H9 (cell line): Measurements from ENCODE around the gene SPTBN1. TPM values are rescaled to one million over a fixed set of nuclear protein-coding genes. Genes with fewer than 3 reads are reported as not detected.

Source experiments
- DNase-seq: peaks from one replicate; pipeline ENCODE4 v3.0.0-alpha.2; 2017
- H2AFZ ChIP-seq: one replicate; pipeline ENCODE4 v1.6.1; 2013; ENCODE audit warnings: mild to moderate bottlenecking, low read length, control low read depth, moderate library complexity
- H2AK5ac ChIP-seq: 2 replicates; pipeline ENCODE4 v1.6.1; 2013; ENCODE audit warnings: low read length, control low read depth, mixed read lengths; ENCODE audit not compliant: insufficient read length
- H2BK120ac ChIP-seq: one replicate; pipeline ENCODE4 v1.6.1; 2013; ENCODE audit warnings: low read depth, mild to moderate bottlenecking, low read length, control low read depth, inconsistent platforms; ENCODE audit not compliant: poor library complexity, severe bottlenecking
- H2BK12ac ChIP-seq: 2 replicates; pipeline ENCODE4 v1.6.1; 2013; ENCODE audit warnings: low read length, control low read depth, mixed read lengths, low read depth; ENCODE audit not compliant: insufficient read length
- H2BK15ac ChIP-seq: 2 replicates; pipeline ENCODE4 v1.6.1; 2013; ENCODE audit warnings: low read depth, low read length, control low read depth
- H2BK20ac ChIP-seq: one replicate; pipeline ENCODE4 v1.6.1; 2013; ENCODE audit warnings: low read depth, mild to moderate bottlenecking, low read length, control low read depth, inconsistent platforms; ENCODE audit not compliant: poor library complexity, severe bottlenecking
- H2BK5ac ChIP-seq: 2 replicates; pipeline ENCODE4 v1.6.1; 2013; ENCODE audit warnings: low read length, control low read depth, mixed read lengths; ENCODE audit not compliant: insufficient read length
- H3K14ac ChIP-seq: 2 replicates; pipeline ENCODE4 v1.6.1; 2013; ENCODE audit warnings: low read length, control low read depth; ENCODE audit not compliant: insufficient read depth
- H3K18ac ChIP-seq: 2 replicates; pipeline ENCODE4 v1.6.1; 2013; ENCODE audit warnings: low read depth, mild to moderate bottlenecking, mixed read lengths, low read length, control low read depth; ENCODE audit not compliant: insufficient read length
- H3K23ac ChIP-seq: 2 replicates; pipeline ENCODE4 v1.6.1; 2013; ENCODE audit warnings: low read length, control low read depth, mixed read lengths, low read depth; ENCODE audit not compliant: insufficient read length
- H3K23me2 ChIP-seq: 2 replicates; pipeline ENCODE4 v1.6.1; 2013; ENCODE audit warnings: low read depth, mild to moderate bottlenecking, mixed read lengths, low read length, control low read depth; ENCODE audit not compliant: insufficient read length, poor library complexity, severe bottlenecking
- H3K27ac ChIP-seq: 2 replicates; pipeline ENCODE4 v1.5.1; 2013; ENCODE audit warnings: low read length, control low read depth, mixed read lengths, low read depth; ENCODE audit not compliant: insufficient read length
- H3K27me3 ChIP-seq: 2 replicates; pipeline ENCODE4 v1.6.1; 2013; ENCODE audit warnings: low read length, control low read depth, inconsistent platforms; ENCODE audit not compliant: insufficient read depth
- H3K4ac ChIP-seq: 2 replicates; pipeline ENCODE4 v1.6.1; 2013; ENCODE audit warnings: low read depth, mild to moderate bottlenecking, control low read depth, inconsistent platforms, low read length, moderate library complexity
- H3K4me1 ChIP-seq: 2 replicates; pipeline ENCODE4 v1.6.1; 2013; ENCODE audit warnings: low read length, control low read depth, inconsistent platforms; ENCODE audit not compliant: insufficient read depth
- H3K4me2 ChIP-seq: 2 replicates; pipeline ENCODE4 v1.6.1; 2013; ENCODE audit warnings: low read length, control low read depth, mixed read lengths; ENCODE audit not compliant: insufficient read length, insufficient read depth
- H3K56ac ChIP-seq: 2 replicates; pipeline ENCODE4 v1.6.1; 2013; ENCODE audit warnings: low read depth, mild to moderate bottlenecking, mixed read lengths, low read length, control low read depth; ENCODE audit not compliant: insufficient read length
- H3K79me1 ChIP-seq: 2 replicates; pipeline ENCODE4 v1.6.1; 2013; ENCODE audit warnings: low read depth, mild to moderate bottlenecking, moderate library complexity, low read length, control low read depth, inconsistent platforms; ENCODE audit not compliant: insufficient read depth, poor library complexity, severe bottlenecking
- H3K79me2 ChIP-seq: 2 replicates; pipeline ENCODE4 v1.6.1; 2013; ENCODE audit warnings: low read length, control low read depth, inconsistent platforms; ENCODE audit not compliant: insufficient read depth
- H3K9ac ChIP-seq: 2 replicates; pipeline ENCODE4 v1.6.1; 2013; ENCODE audit warnings: low read length, control low read depth, mixed read lengths; ENCODE audit not compliant: insufficient read length; ENCODE audit errors: extremely low read depth
- H3K9me3 ChIP-seq: one replicate; pipeline ENCODE4 v1.6.1; 2013; ENCODE audit warnings: low read depth, low read length, inconsistent platforms; ENCODE audit not compliant: control insufficient read depth
- H3T11ph ChIP-seq: one replicate; pipeline ENCODE4 v1.6.1; 2013; ENCODE audit warnings: mild to moderate bottlenecking, low read length, control low read depth, inconsistent platforms
- H4K20me1 ChIP-seq: one replicate; pipeline ENCODE4 v1.6.1; 2013; ENCODE audit not compliant: control insufficient read depth, insufficient read length, insufficient read depth
- H4K5ac ChIP-seq: 2 replicates; pipeline ENCODE4 v1.6.1; 2013; ENCODE audit warnings: low read depth, mild to moderate bottlenecking, mixed read lengths, low read length, control low read depth; ENCODE audit not compliant: insufficient read length
- H4K8ac ChIP-seq: replicated peaks from 2 replicates; pipeline ENCODE4 v1.6.1; 2013; ENCODE audit warnings: low read length, control low read depth, mixed read lengths, low read depth; ENCODE audit not compliant: insufficient read length
- H4K91ac ChIP-seq: 2 replicates; pipeline ENCODE4 v1.6.1; 2013; ENCODE audit warnings: low read depth, mild to moderate bottlenecking, moderate library complexity, mixed read lengths, low read length, control low read depth; ENCODE audit not compliant: insufficient read length
- H3K27ac Mint-ChIP-seq, 3 experiments: 2 replicates in 2 of 3; 3 replicates in 1 of 3; pipeline ENCODE4 v1.8.0; 2020 to 2021; ENCODE audit warnings: mixed read lengths in 3 of 3, mild to moderate bottlenecking in 1 of 3, moderate library complexity in 1 of 3
- H3K27me3 Mint-ChIP-seq: 2 replicates; pipeline ENCODE4 v1.8.0; 2021; ENCODE audit warnings: low read depth, mild to moderate bottlenecking, moderate library complexity, mixed read lengths
- H3K36me3 Mint-ChIP-seq, 3 experiments: 2 replicates in 2 of 3; 3 replicates in 1 of 3; pipeline ENCODE4 v1.8.0; 2020 to 2021; ENCODE audit warnings: low read depth in 3 of 3, mixed read lengths in 3 of 3; ENCODE audit not compliant: insufficient read depth in 1 of 3
- H3K4me1 Mint-ChIP-seq, 2 experiments: 2 replicates each; pipeline ENCODE4 v1.8.0; 2020; ENCODE audit warnings: mixed read lengths in 2 of 2
- H3K4me3 Mint-ChIP-seq, 2 experiments: 2 replicates in 1 of 2; 3 replicates in 1 of 2; pipeline ENCODE4 v1.8.0; 2020 to 2021; ENCODE audit warnings: mild to moderate bottlenecking in 2 of 2, mixed read lengths in 2 of 2, moderate library complexity in 1 of 2
- H3K9me3 Mint-ChIP-seq, 2 experiments: 2 replicates in 1 of 2; 3 replicates in 1 of 2; pipeline ENCODE4 v1.8.0; 2020; ENCODE audit warnings: mild to moderate bottlenecking in 2 of 2, mixed read lengths in 2 of 2, moderate library complexity in 1 of 2
- WGBS: extraction: QIAGEN DNeasy Blood & Tissue Kit; methylation state at CpG from one replicate; pipeline ENCODE4 v1.1.7; 2013; ENCODE audit warnings: missing lambda C conversion rate, low lambda C conversion rate, mixed read lengths; ENCODE audit not compliant: insufficient read length; ENCODE audit errors: extremely low coverage; 5-methylcytosine and 5-hydroxymethylcytosine counted together
- total RNA-seq: library from RNA; stranded (reverse); gene quantifications from 2 replicates; pipeline ENCODE4 v1.2.1, GENCODE V29; 2021
- TF ChIP-seq, protein P1 (sequence below): fragments of 200-600 bp; sonication (generic); conservative IDR thresholded peaks from 3 replicates; pipeline ENCODE4 v1.8.0; 2021; ENCODE audit warnings: antibody characterized with exemption, mild to moderate bottlenecking

Gene SPTBN1
- total RNA-seq, 1 experiment from 2014 or later = 164 TPM

DNA sequence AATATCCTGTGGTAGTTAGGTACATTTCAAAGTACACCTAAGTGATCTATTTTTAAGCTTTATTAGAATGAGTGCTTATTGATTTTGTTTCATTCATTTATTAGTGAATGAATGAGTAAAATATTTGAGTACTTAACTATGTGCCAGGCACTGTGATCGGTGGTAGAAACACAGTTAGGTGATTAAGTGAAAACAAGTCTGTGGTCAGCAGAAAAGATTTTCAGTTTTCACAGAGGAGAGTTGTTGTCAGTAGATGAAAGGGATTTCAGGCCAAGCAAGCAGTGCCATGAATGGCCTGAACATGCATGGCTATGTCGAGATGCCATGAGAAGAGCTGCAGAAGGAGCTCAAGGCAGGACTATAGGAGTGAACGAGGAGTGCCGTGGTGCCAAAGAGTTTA lies 85.9 kb downstream of the SPTBN1 start:
- Histone ChIP-seq H3K4ac (no peak overlapping the region), H3K79me1 (no peaks in the 10 kb centered on the region), H2AFZ (no peak overlapping the region), H3K23me2 (no peaks in the 10 kb centered on the region), H3K79me2 (no peaks in the 10 kb centered on the region), H3K4me2 (no peak overlapping the region), H2BK12ac (no peak overlapping the region), H3K9ac (no peak overlapping the region), H2AK5ac (no peak overlapping the region), H4K8ac (no peak overlapping the region), H4K91ac (no peak overlapping the region), H3K18ac (no peak overlapping the region), H3K9me3 (no peaks in the 10 kb centered on the region), H3K14ac (no peak overlapping the region), H3K56ac (no peak overlapping the region), H3K4me1 (no peaks in the 10 kb centered on the region), H3K27ac (no peak overlapping the region), H4K5ac (no peak overlapping the region), H3K23ac (no peak overlapping the region), H4K20me1 (no peaks in the 10 kb centered on the region), H3K27me3 (no peaks in the 10 kb centered on the region), H2BK20ac (no peak overlapping the region), H2BK15ac (no peak overlapping the region), H2BK5ac (no peak overlapping the region), H3T11ph (no peak overlapping the region), H2BK120ac (no peak overlapping the region)
- DNase-seq = no peak
- peaks cover 7 to 10% of the 10 kb centered on the region in 2 experiments for H3K4me1 Mint-ChIP-seq
- WGBS = no CpG with 5 or more reads among the region's 4 CpGs
- peaks cover 0 to 2% (median 0%) of the 10 kb centered on the region in 3 experiments; a peak in 1 of 7 replicates for H3K36me3 Mint-ChIP-seq
- peak overlapping the region in 1 of 3 experiments; percentile 33; a peak in 2 of 7 replicates for H3K27ac Mint-ChIP-seq
- TF ChIP-seq, protein P1, sequence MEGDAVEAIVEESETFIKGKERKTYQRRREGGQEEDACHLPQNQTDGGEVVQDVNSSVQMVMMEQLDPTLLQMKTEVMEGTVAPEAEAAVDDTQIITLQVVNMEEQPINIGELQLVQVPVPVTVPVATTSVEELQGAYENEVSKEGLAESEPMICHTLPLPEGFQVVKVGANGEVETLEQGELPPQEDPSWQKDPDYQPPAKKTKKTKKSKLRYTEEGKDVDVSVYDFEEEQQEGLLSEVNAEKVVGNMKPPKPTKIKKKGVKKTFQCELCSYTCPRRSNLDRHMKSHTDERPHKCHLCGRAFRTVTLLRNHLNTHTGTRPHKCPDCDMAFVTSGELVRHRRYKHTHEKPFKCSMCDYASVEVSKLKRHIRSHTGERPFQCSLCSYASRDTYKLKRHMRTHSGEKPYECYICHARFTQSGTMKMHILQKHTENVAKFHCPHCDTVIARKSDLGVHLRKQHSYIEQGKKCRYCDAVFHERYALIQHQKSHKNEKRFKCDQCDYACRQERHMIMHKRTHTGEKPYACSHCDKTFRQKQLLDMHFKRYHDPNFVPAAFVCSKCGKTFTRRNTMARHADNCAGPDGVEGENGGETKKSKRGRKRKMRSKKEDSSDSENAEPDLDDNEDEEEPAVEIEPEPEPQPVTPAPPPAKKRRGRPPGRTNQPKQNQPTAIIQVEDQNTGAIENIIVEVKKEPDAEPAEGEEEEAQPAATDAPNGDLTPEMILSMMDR = no peak
- H3K27me3 Mint-ChIP-seq = no peaks in the 10 kb centered on the region
- no peaks in the 10 kb centered on the region for H3K9me3 Mint-ChIP-seq
- H3K4me3 Mint-ChIP-seq = no peak overlapping the region
